NCI-H446 treated with DMSO at 0.1 percent for 48 hours (cell line): Measurements from ENCODE around the gene YIPF3.
A peak's percentile ranks its signal among the peaks of the same experiment; 100 is the strongest.
"Not testable (repeated sequence)": the region's sequence is repeated elsewhere in the genome, so short reads cannot be mapped to it uniquely, and the experiment has no call there.

Source experiments
- DNase-seq: peaks from one replicate; lab custom pipeline; 2025; lab: John Stamatoyannopoulos, UW

Gene YIPF3

DNA sequence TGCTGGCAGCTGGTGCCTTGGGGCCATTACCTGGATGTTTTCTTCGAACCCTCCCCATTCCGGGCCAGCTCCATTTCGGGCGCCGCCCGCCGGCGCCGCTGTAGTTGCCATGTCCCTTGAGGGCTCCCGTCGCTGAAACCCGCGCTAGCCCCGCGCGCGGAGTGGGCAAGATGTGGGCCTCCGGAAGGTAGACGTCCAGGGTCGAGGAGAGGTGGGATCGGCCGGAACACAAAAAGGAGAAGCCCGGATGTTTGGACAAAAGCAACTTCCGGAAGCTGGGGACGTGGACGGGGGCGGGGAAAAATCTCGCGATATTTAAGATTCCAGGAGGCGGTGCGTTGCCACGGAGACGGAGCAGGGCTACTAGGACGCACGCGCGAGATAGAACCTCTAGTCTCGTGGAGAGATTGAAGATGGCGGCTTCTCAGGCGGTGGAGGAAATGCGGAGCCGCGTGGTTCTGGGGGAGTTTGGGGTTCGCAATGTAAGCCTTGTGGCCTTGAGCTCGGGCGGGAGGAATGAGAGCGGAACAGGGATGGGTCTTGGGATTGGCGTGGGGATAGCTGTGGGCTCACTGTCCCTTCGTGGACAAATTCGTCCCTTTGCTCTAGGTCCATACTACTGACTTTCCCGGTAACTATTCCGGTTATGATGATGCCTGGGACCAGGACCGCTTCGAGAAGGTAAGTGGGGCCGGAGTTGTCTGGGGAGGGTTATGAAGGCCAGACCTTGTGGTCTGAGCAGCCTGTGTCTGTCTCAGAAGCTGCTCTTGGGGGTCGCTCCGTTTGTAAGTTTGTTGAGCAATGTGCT lies at the start of gene YIPF3, which contains the start of gene POLR1C:
TSS of gene YIPF3 (minus strand) at position 230 of the 808 bp plus-strand sequence. CDS start at position 111, 119 bp downstream.
TSS of gene POLR1C (plus strand) at position 393 of the 808 bp plus-strand sequence. CDS start at position 414, 21 bp downstream.
- DNase-seq, result peak; percentile 95

DNA sequence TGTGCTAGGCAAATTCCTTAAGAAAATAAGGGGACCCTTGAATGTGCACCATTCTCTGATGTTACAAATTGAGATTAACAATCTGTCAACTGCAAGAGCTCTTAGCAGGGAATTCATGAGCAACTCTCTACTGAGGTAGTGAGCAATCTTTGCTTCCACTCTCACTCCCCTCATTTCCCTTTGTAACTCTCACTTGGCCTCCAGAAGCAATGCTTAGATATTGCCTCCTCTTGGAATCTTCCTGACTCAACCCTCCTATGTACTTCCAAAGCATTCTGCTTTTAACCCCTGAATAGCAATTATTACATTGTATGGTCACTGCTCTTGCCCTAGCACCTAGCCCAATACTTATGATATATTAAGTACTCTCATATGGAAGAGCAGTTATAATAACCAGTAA lies 42.6 kb upstream of the YIPF3 start:
- no peak for DNase-seq

DNA sequence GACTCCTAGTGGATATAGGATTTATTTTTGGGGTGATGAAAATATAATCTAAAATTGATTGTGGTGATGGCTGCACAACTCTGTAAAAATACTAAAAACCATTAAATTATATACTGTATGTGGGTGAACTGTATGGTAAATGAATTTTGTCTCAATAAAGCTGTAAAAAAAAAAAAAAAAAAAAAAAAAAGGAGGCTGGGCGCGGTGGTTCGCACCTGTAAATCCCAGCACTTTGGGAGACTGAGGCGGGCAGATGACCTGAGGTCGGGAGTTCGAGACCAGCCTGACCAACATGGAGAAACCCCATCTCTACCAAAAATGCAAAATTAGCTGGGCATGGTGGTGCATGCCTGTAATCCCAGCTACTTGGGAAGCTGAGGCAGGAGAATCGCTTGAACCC lies 40.9 kb upstream of the YIPF3 start:
- DNase-seq, result not testable (repeated sequence)

DNA sequence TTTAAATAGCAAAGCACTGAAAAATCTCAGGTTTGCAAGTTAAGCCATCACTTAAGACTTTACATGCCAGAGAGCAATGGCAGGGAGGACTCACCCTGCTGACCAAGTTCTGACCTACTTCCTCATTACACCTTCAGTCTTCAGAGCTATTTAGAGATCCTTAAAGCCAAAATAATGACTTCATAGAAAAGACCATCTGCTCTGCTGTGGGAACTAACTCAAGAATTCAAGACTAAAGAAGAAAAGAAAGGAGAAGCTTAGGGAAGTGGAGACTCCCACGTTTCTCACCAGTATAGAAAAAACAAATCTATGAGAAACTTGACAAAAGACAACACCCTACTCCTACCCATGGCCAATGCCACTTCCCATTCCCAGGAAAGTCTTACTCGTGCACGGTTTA lies 30.5 kb upstream of the YIPF3 start:
- DNase-seq, result no peak

DNA sequence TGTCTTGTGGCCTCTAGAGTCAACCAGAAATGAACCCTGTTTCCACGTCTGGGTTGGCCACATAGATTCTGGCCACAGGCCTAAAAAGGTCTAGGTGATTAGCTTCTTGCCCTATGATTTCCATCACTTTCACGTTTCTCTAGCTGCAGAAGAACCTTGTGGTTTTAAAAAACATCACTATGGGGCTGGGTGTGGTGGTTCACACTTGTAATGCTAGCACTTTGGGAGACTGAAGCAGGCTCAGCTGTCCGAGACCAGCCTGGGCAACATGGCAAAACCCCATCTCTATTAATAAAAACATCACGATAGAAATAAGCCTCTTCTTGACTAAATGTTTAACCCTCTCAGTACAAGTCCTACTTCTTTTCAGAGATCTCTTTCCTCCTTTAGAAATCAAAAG lies 27.7 kb upstream of the YIPF3 start:
- no peak for DNase-seq

DNA sequence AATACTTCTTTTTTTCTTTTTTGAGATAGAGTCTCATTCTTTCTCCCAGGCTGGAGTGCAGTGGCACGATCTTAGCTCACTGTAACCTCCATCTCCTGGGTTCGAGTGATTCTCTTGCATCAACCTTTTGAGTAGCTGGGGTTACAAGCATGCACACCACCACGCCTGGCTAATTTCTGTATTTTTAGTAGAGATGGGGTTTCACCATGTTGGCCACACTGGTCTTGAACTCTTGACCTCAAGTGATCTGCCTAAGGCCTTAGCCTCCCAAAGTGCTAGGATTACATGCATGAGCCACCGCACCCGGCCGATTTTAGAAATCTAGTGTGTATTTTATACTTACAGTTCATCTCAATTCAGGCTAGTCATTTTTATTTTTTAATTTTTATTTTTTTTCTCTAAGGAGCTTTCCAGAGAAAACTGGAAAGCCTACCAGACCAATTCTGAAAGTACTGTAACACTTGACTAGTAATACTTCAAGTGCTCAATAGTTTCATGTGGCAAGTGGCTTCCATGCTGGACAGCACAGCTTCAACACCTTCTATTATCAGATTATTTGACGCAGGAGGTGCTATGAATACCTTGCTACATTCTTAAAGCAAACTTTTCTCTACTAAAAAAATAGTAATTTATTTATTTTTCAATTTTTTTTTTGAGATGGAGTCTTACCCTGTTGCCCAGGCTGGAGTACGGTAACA lies 25.2 kb upstream of the YIPF3 start:
- no peak for DNase-seq

DNA sequence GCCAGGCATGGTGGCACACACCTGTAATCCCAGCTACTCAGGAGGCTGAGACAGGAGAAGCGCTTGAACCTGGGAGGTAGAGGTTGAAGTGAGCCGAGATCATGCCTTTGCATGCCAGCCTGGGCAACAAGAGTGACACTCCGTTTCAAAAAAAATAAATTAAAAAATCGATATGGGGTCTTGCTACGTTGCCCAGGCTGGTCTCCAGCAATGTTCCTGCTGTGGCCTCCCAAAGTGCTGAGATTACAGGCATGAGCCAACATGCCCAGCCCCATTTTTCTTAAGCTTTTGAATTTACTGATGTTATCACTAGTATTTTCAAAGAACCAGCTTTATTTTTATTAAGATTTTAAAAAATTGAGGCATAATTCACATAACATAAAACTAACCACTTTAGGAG lies 23.8 kb upstream of the YIPF3 start:
- DNase-seq, result no peak

DNA sequence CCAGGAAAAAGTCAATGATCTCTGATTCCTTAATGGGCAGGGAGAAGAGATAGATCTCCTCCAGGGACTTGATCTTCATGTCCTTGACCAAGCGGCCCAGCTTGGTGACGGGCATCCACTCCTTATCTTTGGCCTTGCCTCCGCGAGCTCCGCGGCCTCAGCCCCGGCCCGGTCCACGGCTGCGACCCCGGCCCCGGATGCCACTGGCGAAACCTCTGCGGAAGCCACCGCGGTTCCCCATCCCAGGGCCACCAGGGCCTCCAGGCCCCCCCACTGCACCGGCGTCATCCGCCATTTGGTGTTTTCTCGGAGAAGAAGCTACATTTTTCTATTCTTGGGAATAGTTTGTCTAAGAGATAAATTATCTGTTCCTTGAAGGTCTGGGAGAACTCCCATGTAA lies 22.7 kb upstream of the YIPF3 start:
- not testable (repeated sequence) for DNase-seq

DNA sequence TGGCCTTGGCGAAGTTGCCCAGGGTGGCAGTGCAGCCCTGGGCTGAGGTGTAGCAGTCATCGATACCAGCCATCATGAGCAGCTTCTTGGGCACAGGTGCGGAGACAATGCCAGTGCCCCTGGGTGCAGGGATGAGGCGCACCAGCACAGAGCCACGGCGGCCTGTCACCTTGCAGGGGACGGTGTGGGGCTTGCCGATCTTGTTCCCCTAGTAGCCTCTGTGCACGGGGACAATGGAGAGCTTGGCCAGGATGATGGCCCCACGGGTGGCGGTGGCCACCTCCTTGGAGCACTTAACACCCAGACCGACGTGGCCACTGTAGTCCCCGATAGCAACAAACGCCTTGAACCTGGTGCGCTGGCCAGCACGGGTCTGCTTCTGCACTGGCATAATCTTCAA lies 22.3 kb upstream of the YIPF3 start:
- not testable (repeated sequence) for DNase-seq

DNA sequence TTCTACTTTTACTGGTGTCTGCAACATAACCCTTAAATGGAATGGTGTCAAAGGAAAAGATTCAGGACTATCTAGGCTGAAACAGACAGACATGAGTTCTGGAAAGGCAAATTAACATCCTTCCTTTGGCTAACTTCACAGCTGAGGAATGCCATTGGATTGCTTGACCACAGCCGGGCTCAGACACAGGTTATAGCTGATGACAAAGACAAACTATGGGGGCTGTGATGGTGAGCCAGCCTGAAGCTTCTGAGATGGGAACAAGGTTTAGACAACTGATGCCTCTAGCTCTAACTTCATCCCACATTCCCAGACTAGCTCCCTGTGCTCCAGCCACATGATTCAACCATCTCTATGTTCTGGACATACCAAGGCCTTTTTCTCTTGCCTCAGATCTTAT lies 15.5 kb upstream of the YIPF3 start:
- no peak for DNase-seq

DNA sequence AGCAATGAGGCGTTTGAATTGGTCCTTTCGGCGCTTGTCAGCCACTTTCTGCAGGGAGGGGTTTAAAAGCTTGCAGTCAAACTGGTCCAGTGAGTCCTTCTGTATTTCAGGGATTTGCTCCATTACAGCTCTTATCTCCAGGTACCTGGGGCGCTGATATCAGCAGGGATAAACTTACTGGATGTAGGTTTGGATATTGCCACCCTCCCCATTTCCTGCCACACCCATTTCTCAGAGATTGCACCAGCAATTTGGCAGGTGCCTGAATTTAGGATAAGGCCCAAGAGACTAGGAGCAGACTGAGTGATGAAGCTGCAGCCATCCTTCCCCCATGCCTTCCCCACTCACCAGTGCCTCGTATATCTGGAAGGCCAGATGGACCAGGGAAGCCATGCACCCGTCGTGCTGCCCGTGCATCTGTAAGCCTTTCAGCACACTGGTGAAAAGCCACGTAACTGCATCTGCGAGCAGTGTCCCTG lies 7.8 kb upstream of the YIPF3 start:
- no peak for DNase-seq

DNA sequence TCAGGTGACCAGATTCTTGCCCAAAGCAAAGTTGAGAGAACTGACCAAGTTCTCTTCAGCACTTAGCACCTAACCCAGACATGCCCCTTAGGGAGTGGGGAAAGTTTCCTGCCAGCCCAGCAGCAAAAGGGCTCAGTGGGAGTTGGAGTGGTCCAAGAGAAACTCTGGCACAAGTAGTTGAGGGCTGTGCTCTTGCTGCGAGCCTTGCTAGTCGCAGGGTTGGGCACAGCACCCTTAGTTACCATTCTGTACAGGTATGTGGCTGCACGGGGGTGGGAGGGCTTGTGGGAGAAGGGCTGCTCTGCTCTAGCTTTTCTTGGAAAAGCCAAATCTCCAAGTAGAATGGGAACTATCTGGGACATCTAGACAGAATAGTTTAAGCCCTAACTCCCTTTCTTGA lies 6.6 kb upstream of the YIPF3 start:
- no peak for DNase-seq

DNA sequence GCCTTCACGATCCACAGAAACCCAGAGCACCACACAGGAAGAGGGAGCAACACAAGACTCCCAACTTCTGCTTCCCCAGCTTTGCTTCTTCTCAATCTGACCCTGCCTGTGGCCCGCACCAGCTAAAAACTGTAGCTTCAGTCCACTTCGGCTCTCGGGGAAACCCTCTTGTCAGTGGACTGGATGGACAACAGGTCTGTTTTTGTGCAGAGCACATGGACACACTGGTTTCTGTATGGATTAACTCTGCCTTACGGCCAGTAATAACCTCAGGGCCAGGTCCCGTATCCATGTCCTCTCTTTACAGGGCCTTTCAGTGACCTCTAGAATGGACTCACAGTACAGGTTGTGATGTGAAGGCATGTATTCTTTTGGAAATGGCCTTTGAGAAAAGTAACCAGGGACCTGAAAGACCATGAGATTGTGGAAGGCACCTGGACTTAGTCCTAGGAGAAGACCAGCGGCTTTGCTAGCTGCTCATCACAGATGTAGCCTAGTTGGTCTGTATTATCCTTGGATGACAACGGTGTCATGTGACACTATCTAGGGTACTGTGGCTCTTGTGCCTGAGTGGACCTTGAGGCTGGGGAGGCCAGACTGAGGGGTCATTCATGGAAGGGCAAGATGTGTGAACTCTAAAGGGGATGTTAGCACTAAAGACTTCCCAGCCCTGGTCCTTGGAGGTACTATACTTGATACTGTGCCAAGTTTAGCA lies 6.0 kb upstream of the YIPF3 start:
- no peak for DNase-seq

DNA sequence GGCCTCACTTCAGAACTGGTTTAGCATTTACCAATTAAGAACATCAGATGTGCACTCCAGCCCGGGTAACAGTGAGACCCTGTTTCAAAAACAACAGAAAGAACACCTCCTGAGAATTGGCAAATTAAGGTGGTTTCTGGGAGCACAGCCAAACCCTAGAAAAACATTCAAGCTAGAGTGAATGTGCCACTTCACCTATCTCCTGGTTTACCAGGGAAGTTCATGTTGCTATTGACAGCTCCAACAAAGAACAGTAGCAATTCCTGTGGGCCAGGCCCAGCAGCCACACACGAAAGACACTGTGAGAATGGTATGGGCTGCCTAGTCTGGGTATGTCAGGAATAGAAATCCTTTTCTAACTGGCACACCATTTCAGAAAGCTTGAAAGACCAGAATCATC lies 5.1 kb upstream of the YIPF3 start:
- DNase-seq, result no peak

DNA sequence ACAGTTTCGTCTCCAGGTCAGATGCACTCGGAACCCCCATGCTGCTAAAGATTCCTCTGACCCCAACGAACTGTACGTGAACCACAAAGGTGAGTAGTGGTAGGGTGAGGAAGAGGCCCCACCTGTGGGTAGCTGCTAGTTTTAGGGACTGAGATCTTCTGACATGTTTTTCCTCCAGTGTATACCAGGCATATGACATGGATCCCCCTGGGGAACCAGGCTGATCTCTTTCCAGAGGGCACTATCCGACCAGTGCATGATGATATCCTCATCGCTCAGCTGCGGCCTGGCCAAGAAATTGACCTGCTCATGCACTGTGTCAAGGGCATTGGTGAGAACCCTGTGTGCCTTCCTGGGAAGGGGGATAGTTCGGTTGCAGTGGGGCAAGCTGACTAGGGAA lies 3.4 kb upstream of the YIPF3 start:
- no peak for DNase-seq

DNA sequence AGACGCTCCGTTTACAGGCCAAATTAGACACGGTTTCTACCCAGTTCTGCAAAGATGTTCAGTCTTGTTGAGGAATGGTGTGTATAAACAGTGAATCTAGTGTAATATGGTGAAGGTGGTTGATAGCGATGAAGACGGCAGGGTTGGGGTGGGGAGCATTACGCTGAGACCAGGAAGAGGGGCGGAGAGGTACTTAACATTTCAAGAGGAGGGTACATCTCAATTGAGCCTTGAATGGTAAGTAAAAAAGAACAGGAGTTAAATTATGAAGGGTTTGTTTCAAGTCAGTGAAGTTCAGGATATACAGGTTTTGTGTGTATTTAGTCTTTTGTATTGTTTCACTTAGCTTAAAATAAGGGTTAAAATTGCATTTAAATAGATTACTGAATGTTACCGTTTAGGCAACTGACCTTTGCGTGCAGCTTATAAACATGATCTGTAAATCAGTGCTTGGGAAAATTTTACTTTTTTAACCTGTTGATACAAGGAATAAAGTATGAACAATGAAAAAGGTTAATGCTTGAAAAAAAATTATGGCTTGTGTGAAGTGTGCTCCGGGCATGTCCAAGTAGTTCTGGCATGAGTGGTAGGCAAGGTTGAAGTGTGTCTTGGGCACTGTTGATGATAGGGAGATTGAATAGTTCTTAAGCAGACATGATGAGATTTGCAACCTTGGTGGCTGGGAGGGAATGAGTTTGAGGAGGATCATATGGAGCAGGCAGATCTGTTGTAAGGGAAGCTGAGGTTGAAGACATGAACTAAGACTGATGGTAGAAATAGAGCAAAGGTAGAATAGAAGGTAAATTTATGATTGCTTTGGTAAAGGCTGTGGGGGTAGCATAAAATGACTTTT lies 1.0 kb upstream of the YIPF3 start:
- no peak for DNase-seq

DNA sequence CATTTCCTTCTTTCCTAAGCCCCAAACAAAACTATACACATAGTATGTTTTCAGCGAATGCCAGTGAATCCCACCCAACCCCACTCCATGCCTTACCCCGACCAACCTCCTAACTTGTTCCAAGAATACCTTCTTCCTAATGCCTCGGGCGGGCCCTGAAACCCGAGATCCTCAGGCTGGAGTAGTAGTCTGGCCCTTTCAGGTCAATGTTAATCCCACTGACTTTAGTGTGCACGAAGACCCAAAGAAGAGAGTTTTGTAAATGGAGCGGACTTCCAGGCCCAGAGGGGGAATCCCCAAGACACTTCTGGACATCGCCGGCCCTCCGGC lies 394 bp downstream of the YIPF3 start:
- DNase-seq, result no peak

DNA sequence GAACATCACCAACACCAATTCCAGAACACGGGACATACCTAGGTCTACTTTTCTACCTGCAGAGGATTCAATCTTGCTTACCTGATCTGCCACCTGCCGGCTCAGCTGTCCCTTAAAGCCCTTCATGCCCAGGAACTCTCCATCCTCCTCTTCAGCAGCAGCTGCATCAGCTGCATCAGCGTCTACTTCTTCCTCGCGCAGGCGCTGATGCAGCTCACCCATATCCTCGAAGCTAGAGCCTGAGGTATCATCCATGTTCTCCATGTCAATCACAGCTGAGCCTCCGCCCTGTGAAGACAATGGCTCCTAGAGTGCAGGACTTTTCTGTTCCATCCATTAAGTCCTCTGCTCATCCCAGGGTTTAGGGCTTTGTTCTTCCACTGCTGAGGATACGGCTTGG lies 918 bp downstream of the YIPF3 start:
- DNase-seq, result no peak

DNA sequence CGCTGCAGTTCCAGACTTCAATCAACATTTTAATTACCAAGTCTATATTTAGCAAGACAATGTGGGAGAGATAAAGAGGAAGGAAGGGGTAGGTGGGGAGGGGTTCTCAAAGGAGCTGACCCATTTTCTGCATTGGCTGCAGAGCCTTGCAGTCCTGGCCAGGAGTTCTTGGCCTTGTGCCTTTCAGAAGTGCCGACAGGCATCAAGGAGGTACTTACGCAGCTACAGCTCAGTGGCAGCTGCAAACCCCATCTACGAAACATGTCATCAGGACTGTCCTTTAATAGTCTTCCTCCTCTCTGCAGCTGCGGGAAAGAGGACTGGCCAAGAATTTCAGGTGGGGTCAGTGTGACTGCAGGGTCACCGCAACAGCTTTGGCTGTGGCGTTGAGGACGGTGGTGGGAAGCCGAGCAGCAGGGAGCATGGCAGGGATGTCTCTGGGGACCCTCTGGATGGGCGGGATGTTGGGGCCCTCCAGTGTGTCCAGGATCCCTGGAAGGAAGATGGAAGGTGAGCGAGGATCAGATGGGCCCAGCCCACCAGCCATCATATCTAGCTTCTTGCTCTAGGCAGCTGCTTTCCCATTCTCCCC lies 4.8 kb downstream of the YIPF3 start:
- no peak for DNase-seq

DNA sequence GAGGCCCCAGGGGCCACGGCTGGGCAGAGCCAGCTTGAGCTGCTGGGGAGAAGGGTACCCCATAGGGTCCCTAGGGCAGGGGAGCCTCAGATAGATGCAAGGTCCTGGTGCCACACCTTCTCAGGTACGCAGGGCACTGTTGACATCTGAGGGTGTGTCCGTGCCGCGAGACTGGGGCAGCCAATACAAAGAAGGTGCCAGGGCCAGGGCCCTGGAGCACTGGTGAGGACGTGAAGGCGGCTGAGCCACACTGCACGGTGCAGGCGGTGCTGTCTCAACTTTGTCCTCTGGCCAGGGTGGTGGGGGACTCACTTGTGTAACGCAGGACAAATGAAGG lies 5.9 kb downstream of the YIPF3 start:
- no peak for DNase-seq

DNA sequence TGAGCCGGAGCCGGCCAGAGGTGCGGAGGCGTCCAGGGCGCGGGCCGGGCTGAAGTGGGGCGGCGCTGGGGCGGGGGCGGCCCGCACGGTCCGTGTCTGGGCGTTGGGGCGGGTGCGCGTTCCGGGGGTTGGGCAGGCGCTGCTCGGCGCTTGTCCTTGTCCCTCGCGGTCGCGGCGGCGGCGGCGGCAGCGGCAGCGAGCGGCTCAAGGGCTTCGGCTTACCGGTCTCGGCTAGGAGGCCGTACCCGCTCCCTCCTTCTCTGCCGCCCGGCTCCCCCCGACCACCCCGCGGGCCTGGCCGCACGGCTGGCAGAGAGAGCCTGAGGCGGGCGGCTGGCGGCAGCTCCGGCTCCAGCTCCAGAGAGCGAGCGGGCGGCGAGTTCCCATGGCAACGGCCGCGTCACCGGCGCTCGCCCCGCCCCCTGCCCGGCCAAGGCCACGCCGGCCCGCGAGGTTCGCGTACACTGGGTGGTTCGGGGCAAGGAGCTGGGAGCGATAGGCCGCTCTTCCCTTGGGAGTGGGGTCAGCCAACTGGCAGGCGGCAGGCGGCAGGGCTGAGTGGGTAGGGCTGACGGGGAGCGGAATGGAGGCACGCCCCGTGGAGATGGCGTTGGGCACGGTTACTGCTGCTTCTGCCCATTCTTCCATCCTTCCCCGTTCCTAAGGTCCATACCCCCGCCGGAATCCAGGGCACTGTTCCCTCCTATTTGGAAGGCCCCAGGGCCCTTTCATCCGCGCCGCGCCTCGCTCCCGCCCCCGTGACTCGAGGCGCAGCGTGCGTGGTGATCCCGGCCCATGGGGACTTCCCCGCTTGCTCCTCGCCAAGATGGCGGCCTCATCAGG lies 6.5 kb downstream of the YIPF3 start, which contains the start of gene LRRC73:
TSS of gene LRRC73 (minus strand) at position 363 of the 843 bp plus-strand sequence. CDS start 561 bp downstream, outside the sequence.
- no peak for DNase-seq
